Neural progenitor cell (in vitro differentiated cells): ENCODE data around the gene TTC38. TPM values are rescaled to one million over a fixed set of nuclear protein-coding genes. Genes with fewer than 3 reads are reported as not detected.

Source experiments
- DNase-seq: peaks from one replicate; pipeline ENCODE4 v3.0.0-alpha.2; 2016; ENCODE audit warnings: low spot score
- H2AFZ ChIP-seq: fragments of 200-600 bp; sonication (generic); replicated peaks from 2 replicates; pipeline ENCODE4 v1.6.1; 2016; ENCODE audit warnings: antibody characterized with exemption
- H3F3A ChIP-seq: fragments of 200-600 bp; sonication (generic); 2 replicates; pipeline ENCODE4 v1.6.1; 2016; ENCODE audit warnings: antibody characterized with exemption, low read depth
- H3K27ac ChIP-seq: fragments of 200-600 bp; sonication (generic); 2 replicates; pipeline ENCODE4 v1.5.1; 2016; ENCODE audit warnings: mild to moderate bottlenecking
- H3K27me3 ChIP-seq: fragments of 200-600 bp; sonication (generic); 2 replicates; pipeline ENCODE4 v1.6.1; 2016; ENCODE audit warnings: mild to moderate bottlenecking, moderate library complexity
- H3K36me3 ChIP-seq: fragments of 200-600 bp; sonication (generic); 2 replicates; pipeline ENCODE4 v1.5.1; 2016
- H3K4me1 ChIP-seq: fragments of 200-600 bp; sonication (generic); 2 replicates; pipeline ENCODE4 v1.6.1; 2016; ENCODE audit warnings: mixed run types
- H3K4me2 ChIP-seq: fragments of 200-600 bp; sonication (generic); 2 replicates; pipeline ENCODE4 v1.6.1; 2016
- H3K4me3 ChIP-seq: fragments of 200-600 bp; sonication (generic); 2 replicates; pipeline ENCODE4 v1.5.1; 2016
- H3K79me2 ChIP-seq: fragments of 200-600 bp; sonication (generic); 2 replicates; pipeline ENCODE4 v1.6.1; 2016; ENCODE audit warnings: low read depth
- H3K9ac ChIP-seq: fragments of 200-600 bp; sonication (generic); 2 replicates; pipeline ENCODE4 v1.6.1; 2016
- H3K9me3 ChIP-seq: fragments of 200-600 bp; sonication (generic); 2 replicates; pipeline ENCODE4 v1.5.1; 2016; ENCODE audit warnings: low read depth
- H4K20me1 ChIP-seq: fragments of 200-600 bp; sonication (generic); 2 replicates; pipeline ENCODE4 v1.6.1; 2016; ENCODE audit warnings: low read depth
- H3K27ac Mint-ChIP-seq: 3 replicates; pipeline ENCODE4 v1.8.0; 2021; ENCODE audit warnings: mixed read lengths
- H3K27me3 Mint-ChIP-seq: 2 replicates; pipeline ENCODE4 v1.8.0; 2022; ENCODE audit warnings: low read depth, mild to moderate bottlenecking, inconsistent platforms, moderate library complexity, mixed read lengths; ENCODE audit not compliant: insufficient read depth
- H3K36me3 Mint-ChIP-seq: 3 replicates; pipeline ENCODE4 v1.8.0; 2021; ENCODE audit warnings: mixed read lengths
- H3K4me1 Mint-ChIP-seq: 3 replicates; pipeline ENCODE4 v1.8.0; 2021; ENCODE audit warnings: mixed read lengths
- H3K4me3 Mint-ChIP-seq: 3 replicates; pipeline ENCODE4 v1.8.0; 2021; ENCODE audit warnings: mild to moderate bottlenecking, moderate library complexity, mixed read lengths
- H3K9me3 Mint-ChIP-seq: 3 replicates; pipeline ENCODE4 v1.8.0; 2020; ENCODE audit warnings: mixed read lengths
- CTCF ChIP-seq: fragments of 200-600 bp; sonication (generic); IDR thresholded peaks from 2 replicates; pipeline ENCODE4 v1.5.1; 2017; ENCODE audit warnings: antibody characterized with exemption, mild to moderate bottlenecking
- EZH2 ChIP-seq: fragments of 200-600 bp; sonication (generic); IDR thresholded peaks from 2 replicates; pipeline ENCODE4 v1.6.1; 2017; ENCODE audit warnings: antibody characterized with exemption, mild to moderate bottlenecking, moderate library complexity
- EZH2phosphoT487 ChIP-seq: fragments of 200-600 bp; sonication (generic); IDR thresholded peaks from 2 replicates; pipeline ENCODE4 v1.6.1; 2017; ENCODE audit warnings: antibody characterized with exemption
- total RNA-seq: library from RNA; depleted of rRNA; stranded (reverse); fragments of >200 nt; gene quantifications from 2 replicates; pipeline ENCODE4 v1.2.3, GENCODE V29; 2015; ENCODE audit warnings: low replicate concordance

Gene TTC38
- total RNA-seq, 1 donor from 2014 or later = 41.0 TPM

- H2AFZ ChIP-seq = no peak overlapping the region
- H3K9ac ChIP-seq = no peak overlapping the region
- Mint-ChIP-seq H3K9me3 (no peaks in the 10 kb centered on the region), H3K4me3 (no peak overlapping the region), H3K27me3 (peaks cover 4% of the 10 kb centered on the region), H3K27ac (no peak overlapping the region), H3K4me1 (no peaks in the 10 kb centered on the region), H3K36me3 (peaks cover 23% of the 10 kb centered on the region)
- H3K9me3 ChIP-seq = no peaks in the 10 kb centered on the region
- no peaks in the 10 kb centered on the region for H3K27me3 ChIP-seq
- no peaks in the 10 kb centered on the region for H3K36me3 ChIP-seq
- H3K4me3 ChIP-seq = no peak overlapping the region
- H3K4me1 ChIP-seq = no peaks in the 10 kb centered on the region
- no peak for DNase-seq
- TF ChIP-seq EZH2phosphoT487 (no peak), CTCF (no peak), EZH2 (no peak)
- no peaks in the 10 kb centered on the region for H3F3A ChIP-seq
- H3K27ac ChIP-seq = no peak overlapping the region
- no peaks in the 10 kb centered on the region for H4K20me1 ChIP-seq
- no peaks in the 10 kb centered on the region for H3K79me2 ChIP-seq
- no peak overlapping the region for H3K4me2 ChIP-seq
These were observed 8.8 kb downstream of the TTC38 start for GRCh38 chr22:46276563-46276962.

GRCh38 chr22:46278656-46279645 is 11.1 kb downstream of the TTC38 start:
- no peaks in the 10 kb centered on the region for H3K36me3 ChIP-seq
- no peaks in the 10 kb centered on the region for H4K20me1 ChIP-seq
- no peaks in the 10 kb centered on the region for H3K4me1 ChIP-seq
- DNase-seq = no peak
- H3K9me3 Mint-ChIP-seq = no peaks in the 10 kb centered on the region
- peaks cover 4% of the 10 kb centered on the region for H3K27me3 Mint-ChIP-seq
- H3K4me3 Mint-ChIP-seq = no peak overlapping the region
- H3K79me2 ChIP-seq = no peaks in the 10 kb centered on the region
- H3K4me2 ChIP-seq = no peak overlapping the region
- no peaks in the 10 kb centered on the region for H3F3A ChIP-seq
- H3K9me3 ChIP-seq = no peaks in the 10 kb centered on the region
- H3K4me3 ChIP-seq = no peak overlapping the region
- H3K27me3 ChIP-seq = no peaks in the 10 kb centered on the region
- H3K4me1 Mint-ChIP-seq = no peaks in the 10 kb centered on the region
- H2AFZ ChIP-seq = no peak overlapping the region
- no peak overlapping the region for H3K9ac ChIP-seq
- no peak overlapping the region for H3K27ac Mint-ChIP-seq
- no peak overlapping the region for H3K27ac ChIP-seq
- no peak for TF ChIP-seq CTCF
- TF ChIP-seq EZH2phosphoT487 = no peak
- TF ChIP-seq EZH2 = no peak
- H3K36me3 Mint-ChIP-seq = peaks cover 22% of the 10 kb centered on the region

- H4K20me1 ChIP-seq = no peaks in the 10 kb centered on the region
- H3K27me3 Mint-ChIP-seq = peaks cover 4% of the 10 kb centered on the region
- H3F3A ChIP-seq = no peaks in the 10 kb centered on the region
- no peak for DNase-seq
- TF ChIP-seq EZH2 (no peak), CTCF (no peak), EZH2phosphoT487 (no peak)
- H3K36me3 Mint-ChIP-seq = peaks cover 20% of the 10 kb centered on the region
- no peak overlapping the region for H3K27ac ChIP-seq
- no peaks in the 10 kb centered on the region for H3K36me3 ChIP-seq
- H3K9me3 Mint-ChIP-seq = no peaks in the 10 kb centered on the region
- no peak overlapping the region for H3K4me3 ChIP-seq
- no peaks in the 10 kb centered on the region for H3K27me3 ChIP-seq
- H3K79me2 ChIP-seq = no peaks in the 10 kb centered on the region
- no peaks in the 10 kb centered on the region for H3K4me1 Mint-ChIP-seq
- H3K4me1 ChIP-seq = no peaks in the 10 kb centered on the region
- no peak overlapping the region for H3K4me3 Mint-ChIP-seq
- H3K9me3 ChIP-seq = no peaks in the 10 kb centered on the region
- no peak overlapping the region for H2AFZ ChIP-seq
- H3K27ac Mint-ChIP-seq = no peak overlapping the region
- H3K4me2 ChIP-seq = no peak overlapping the region
- no peak overlapping the region for H3K9ac ChIP-seq
These were observed 12.4 kb downstream of the TTC38 start for GRCh38 chr22:46280063-46280817.
